ENCODE data around the gene H2BK1.

- TF ChIP-seq POLR2AphosphoS5 (IDR thresholded peaks at IDR 0.05) = no peak
- TF ChIP-seq CTCF (IDR thresholded peaks at IDR 0.05 in 8 of 11, conservative IDR thresholded peaks at IDR 0.05 in 3 of 11) = no peak
These were observed 2.3 kb upstream of the H2BK1 start for GRCh38 chr7:151212626-151213025.

All from spleen (tissue), 7 donors.